Measurements from ENCODE around the gene AIFM3. TPM values are rescaled to one million over a fixed set of nuclear protein-coding genes. Genes with fewer than 3 reads are reported as not detected.

Gene AIFM3
- total RNA-seq, 1 experiment from 2014 or later = 4.2 TPM

GRCh38 chr22:20976291-20976877 lies 9.3 kb downstream of the AIFM3 start:
- H3K36me3 Mint-ChIP-seq (ENCODE audit: insufficient read depth, unreplicated experiment) = peaks cover 17% of the 10 kb centered on the region
- no peaks in the 10 kb centered on the region for H3K4me1 Mint-ChIP-seq (ENCODE audit: low read depth, unreplicated experiment)
- CTCF ChIA-PET = interaction anchor here (1.2 kb wide), 1 partner anchor 25 kb away, joined by 3 read pairs; no protein-coding TSS in a partner anchor
- H3K27ac Mint-ChIP-seq (ENCODE audit: unreplicated experiment) = no peak overlapping the region
- TF ChIP-seq, protein P1, sequence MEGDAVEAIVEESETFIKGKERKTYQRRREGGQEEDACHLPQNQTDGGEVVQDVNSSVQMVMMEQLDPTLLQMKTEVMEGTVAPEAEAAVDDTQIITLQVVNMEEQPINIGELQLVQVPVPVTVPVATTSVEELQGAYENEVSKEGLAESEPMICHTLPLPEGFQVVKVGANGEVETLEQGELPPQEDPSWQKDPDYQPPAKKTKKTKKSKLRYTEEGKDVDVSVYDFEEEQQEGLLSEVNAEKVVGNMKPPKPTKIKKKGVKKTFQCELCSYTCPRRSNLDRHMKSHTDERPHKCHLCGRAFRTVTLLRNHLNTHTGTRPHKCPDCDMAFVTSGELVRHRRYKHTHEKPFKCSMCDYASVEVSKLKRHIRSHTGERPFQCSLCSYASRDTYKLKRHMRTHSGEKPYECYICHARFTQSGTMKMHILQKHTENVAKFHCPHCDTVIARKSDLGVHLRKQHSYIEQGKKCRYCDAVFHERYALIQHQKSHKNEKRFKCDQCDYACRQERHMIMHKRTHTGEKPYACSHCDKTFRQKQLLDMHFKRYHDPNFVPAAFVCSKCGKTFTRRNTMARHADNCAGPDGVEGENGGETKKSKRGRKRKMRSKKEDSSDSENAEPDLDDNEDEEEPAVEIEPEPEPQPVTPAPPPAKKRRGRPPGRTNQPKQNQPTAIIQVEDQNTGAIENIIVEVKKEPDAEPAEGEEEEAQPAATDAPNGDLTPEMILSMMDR (IDR thresholded peaks at IDR 0.05; ENCODE audit: unreplicated experiment) = no peak
- no peak overlapping the region for H3K4me3 Mint-ChIP-seq (ENCODE audit: low read depth, unreplicated experiment)
- no peak for DNase-seq
- peaks cover 5% of the 10 kb centered on the region for H3K9me3 Mint-ChIP-seq (ENCODE audit: low read depth, unreplicated experiment)
- intact Hi-C loops (cut with micrococcal nuclease; ENCODE audit: unreplicated experiment) = no loop called here
- H3K27me3 Mint-ChIP-seq (ENCODE audit: unreplicated experiment) = peaks cover 25% of the 10 kb centered on the region
- BruUV-seq (replicated peaks) = no TSS peak

- Mint-ChIP-seq H3K36me3 (ENCODE audit: insufficient read depth, unreplicated experiment) (peaks cover 24% of the 10 kb centered on the region), H3K4me3 (ENCODE audit: low read depth, unreplicated experiment) (no peak overlapping the region), H3K9me3 (ENCODE audit: low read depth, unreplicated experiment) (peaks cover 5% of the 10 kb centered on the region), H3K4me1 (ENCODE audit: low read depth, unreplicated experiment) (no peaks in the 10 kb centered on the region), H3K27me3 (ENCODE audit: unreplicated experiment) (peaks cover 25% of the 10 kb centered on the region), H3K27ac (ENCODE audit: unreplicated experiment) (no peak overlapping the region)
- DNase-seq = no peak
- TF ChIP-seq, protein P1 (IDR thresholded peaks at IDR 0.05; ENCODE audit: unreplicated experiment) = no peak
- intact Hi-C loops (cut with micrococcal nuclease; ENCODE audit: unreplicated experiment) = no loop called here
- CTCF ChIA-PET = no interaction called here
- no TSS peak for BruUV-seq (replicated peaks)
Observed at GRCh38 chr22:20977019-20977418, 10.0 kb downstream of the AIFM3 start.

DNA sequence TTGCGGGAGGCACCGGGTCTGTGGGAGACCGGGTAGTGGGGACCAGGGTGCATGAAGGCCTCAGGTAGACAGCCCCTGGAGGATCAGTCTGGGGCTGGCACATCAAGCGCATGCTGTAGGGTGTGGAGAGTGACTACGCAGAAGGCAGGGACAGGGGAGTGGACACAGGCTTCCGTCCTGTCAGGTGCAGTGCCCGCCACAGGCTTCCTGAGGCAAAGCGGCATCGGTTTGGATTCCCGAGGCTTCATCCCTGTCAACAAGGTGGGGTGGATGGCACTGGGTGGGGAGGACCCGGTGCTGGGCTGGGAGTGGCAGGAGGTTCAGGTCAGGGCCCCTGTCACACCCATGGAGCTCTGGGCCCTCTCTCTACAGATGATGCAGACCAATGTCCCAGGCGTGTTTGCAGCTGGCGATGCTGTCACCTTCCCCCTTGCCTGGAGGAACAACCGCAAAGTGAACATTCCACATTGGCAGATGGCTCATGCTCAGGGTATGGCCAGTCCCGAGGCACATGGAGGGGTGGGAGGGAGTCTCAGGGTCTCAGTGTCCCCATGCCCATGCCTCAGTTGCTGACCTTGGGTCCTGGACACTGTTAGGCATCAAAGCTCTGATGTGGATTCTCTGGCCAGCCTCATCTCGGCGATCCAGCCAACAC lies 10.6 kb downstream of the AIFM3 start:
- H3K36me3 Mint-ChIP-seq (ENCODE audit: insufficient read depth, unreplicated experiment) = peaks cover 30% of the 10 kb centered on the region
- peaks cover 25% of the 10 kb centered on the region for H3K27me3 Mint-ChIP-seq (ENCODE audit: unreplicated experiment)
- BruUV-seq (replicated peaks) = no TSS peak
- intact Hi-C loops (cut with micrococcal nuclease; ENCODE audit: unreplicated experiment) = no loop called here
- H3K4me3 Mint-ChIP-seq (ENCODE audit: low read depth, unreplicated experiment) = no peak overlapping the region
- CTCF ChIA-PET = no interaction called here
- TF ChIP-seq, protein P1 (IDR thresholded peaks at IDR 0.05; ENCODE audit: unreplicated experiment) = no peak
- no peak for DNase-seq
- peaks cover 5% of the 10 kb centered on the region for H3K9me3 Mint-ChIP-seq (ENCODE audit: low read depth, unreplicated experiment)
- no peaks in the 10 kb centered on the region for H3K4me1 Mint-ChIP-seq (ENCODE audit: low read depth, unreplicated experiment)
- H3K27ac Mint-ChIP-seq (ENCODE audit: unreplicated experiment) = no peak overlapping the region

GRCh38 chr22:20978419-20978818 lies 11.4 kb downstream of the AIFM3 start:
- peaks cover 32% of the 10 kb centered on the region for H3K36me3 Mint-ChIP-seq (ENCODE audit: insufficient read depth, unreplicated experiment)
- H3K9me3 Mint-ChIP-seq (ENCODE audit: low read depth, unreplicated experiment) = peaks cover 5% of the 10 kb centered on the region
- TF ChIP-seq, protein P1 (IDR thresholded peaks at IDR 0.05; ENCODE audit: unreplicated experiment) = no peak
- no peak for DNase-seq
- BruUV-seq (replicated peaks) = no TSS peak
- H3K27ac Mint-ChIP-seq (ENCODE audit: unreplicated experiment) = no peak overlapping the region
- no peaks in the 10 kb centered on the region for H3K4me1 Mint-ChIP-seq (ENCODE audit: low read depth, unreplicated experiment)
- H3K4me3 Mint-ChIP-seq (ENCODE audit: low read depth, unreplicated experiment) = no peak overlapping the region
- H3K27me3 Mint-ChIP-seq (ENCODE audit: unreplicated experiment) = peaks cover 25% of the 10 kb centered on the region
- CTCF ChIA-PET = no interaction called here
- intact Hi-C loops (cut with micrococcal nuclease; ENCODE audit: unreplicated experiment) = no loop called here
